AG09319 (cell line): ENCODE data around the gene CEACAM7.

ENCODE experiments used
- DNase-seq: peaks from one replicate; pipeline ENCODE4 v3.0.0-alpha.2; 2010; ENCODE audit warnings: low read depth; ENCODE audit errors: extremely low read depth
- CTCF ChIP-seq: IDR thresholded peaks from 2 replicates; pipeline ENCODE4 v1.5.1; 2011; ENCODE audit warnings: low read depth, mild to moderate bottlenecking, inconsistent platforms, low read length, moderate library complexity

Gene CEACAM7

DNA sequence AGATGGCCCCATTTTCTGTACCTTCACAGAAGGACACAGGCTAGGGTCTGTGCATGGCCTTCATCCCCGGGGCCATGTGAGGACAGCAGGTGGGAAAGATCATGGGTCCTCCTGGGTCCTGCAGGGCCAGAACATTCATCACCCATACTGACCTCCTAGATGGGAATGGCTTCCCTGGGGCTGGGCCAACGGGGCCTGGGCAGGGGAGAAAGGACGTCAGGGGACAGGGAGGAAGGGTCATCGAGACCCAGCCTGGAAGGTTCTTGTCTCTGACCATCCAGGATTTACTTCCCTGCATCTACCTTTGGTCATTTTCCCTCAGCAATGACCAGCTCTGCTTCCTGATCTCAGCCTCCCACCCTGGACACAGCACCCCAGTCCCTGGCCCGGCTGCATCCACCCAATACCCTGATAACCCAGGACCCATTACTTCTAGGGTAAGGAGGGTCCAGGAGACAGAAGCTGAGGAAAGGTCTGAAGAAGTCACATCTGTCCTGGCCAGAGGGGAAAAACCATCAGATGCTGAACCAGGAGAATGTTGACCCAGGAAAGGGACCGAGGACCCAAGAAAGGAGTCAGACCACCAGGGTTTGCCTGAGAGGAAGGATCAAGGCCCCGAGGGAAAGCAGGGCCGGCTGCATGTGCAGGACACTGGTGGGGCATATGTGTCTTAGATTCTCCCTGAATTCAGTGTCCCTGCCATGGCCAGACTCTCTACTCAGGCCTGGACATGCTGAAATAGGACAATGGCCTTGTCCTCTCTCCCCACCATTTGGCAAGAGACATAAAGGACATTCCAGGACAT is 7.0 kb upstream of the CEACAM7 start:
- no peak for DNase-seq
- TF ChIP-seq CTCF = no peak

GRCh38 chr19:41694196-41694595 is 6.1 kb upstream of the CEACAM7 start:
- no peak for DNase-seq
- no peak for TF ChIP-seq CTCF

DNA sequence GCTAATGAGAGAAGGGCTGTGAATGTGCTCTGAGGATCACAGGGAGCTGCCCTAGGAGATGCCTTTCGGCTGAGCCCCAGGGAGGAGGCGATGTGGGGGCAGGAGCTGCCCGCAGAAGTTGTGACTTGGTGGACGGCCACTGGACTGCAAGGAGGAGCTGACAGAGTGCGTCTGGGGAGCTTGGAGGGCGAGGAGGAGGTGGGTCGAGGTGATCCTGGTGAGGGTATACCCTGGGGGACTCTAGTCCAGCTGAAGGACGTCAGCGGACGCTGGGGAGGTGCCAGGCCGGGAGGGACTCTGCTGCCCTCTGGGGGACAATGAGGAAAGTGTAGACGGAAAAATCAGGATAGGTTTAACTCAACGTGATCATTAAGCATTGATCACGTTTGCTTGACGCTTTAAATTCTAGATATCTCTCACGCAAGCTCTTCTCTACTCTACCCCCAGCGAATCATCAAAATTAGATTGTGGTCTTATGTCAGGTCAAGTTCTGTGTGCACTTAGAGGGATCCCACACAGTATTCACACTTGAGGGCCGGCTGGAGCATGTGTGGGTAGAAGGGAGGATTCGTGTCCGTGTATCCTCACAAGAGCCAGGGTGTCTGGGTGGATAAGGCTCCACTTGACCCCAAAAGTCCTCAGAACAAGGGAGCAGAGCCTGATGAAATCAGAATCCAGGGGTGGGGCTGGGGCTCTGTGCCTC is 3.3 kb upstream of the CEACAM7 start:
- TF ChIP-seq CTCF = peak; percentile 56
- no peak for DNase-seq

- DNase-seq = no peak
- no peak for TF ChIP-seq CTCF
Measured at GRCh38 chr19:41690801-41691065, 2.7 kb upstream of the CEACAM7 start.

GRCh38 chr19:41689993-41690800 is 2.1 kb upstream of the CEACAM7 start:
- no peak for TF ChIP-seq CTCF
- no peak for DNase-seq

DNA sequence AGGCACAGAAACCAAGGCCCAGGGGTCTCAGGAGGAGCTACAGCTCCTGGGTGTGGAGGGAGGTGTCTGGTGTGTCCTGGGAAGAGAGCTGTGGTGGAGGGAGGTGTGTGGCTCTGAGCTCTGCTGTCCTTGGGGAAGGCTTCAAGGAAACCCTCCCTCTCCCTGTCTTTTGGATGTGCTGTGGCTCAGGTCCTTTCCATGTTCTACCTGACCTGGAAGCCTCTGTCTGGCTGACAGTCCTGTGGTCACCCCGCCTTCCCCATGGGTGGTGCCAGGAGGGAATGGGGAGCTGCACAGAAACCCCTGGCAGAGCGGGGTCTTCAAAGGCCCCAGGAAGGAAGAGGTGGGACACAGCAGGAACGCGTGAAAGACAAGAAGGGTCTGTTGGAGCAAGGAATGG is 617 bp upstream of the CEACAM7 start:
- DNase-seq = no peak
- TF ChIP-seq CTCF = no peak

DNA sequence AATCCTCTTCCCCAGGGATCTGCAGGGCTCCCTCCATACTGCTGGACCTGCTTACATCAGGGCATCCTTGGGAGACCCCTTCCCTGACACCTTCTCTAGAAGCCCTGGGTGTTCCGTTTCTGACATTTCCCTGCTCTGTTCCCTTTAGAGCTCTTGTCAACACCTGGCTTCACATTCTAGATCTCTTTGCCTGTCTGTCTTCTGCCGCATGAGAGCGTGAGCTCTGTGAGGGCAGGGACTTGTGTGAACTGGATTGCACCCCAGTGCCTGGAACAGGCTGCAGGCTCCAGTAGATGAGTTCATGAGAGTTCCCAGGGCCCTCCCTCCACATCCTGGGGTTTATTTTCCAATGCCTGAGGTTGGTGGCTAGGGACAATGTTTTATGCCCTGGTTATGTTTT is 651 bp downstream of the CEACAM7 start:
- TF ChIP-seq CTCF = no peak
- DNase-seq = no peak
